Activated naive CD8-positive, alpha-beta T cell (primary cell): ENCODE measurements around the gene RCBTB2.

ENCODE experiments used
- H3K27ac Mint-ChIP-seq: one replicate; pipeline ENCODE4 v1.8.0; 2021; ENCODE audit warnings: mixed read lengths
- H3K27me3 Mint-ChIP-seq: one replicate; pipeline ENCODE4 v1.8.0; 2021; ENCODE audit warnings: mixed read lengths
- H3K36me3 Mint-ChIP-seq: one replicate; pipeline ENCODE4 v1.8.0; 2021; ENCODE audit warnings: mixed read lengths
- H3K4me1 Mint-ChIP-seq: one replicate; pipeline ENCODE4 v1.8.0; 2021; ENCODE audit warnings: low read depth, mixed read lengths
- H3K4me3 Mint-ChIP-seq: one replicate; pipeline ENCODE4 v1.8.0; 2021; ENCODE audit warnings: mild to moderate bottlenecking, mixed read lengths
- H3K9me3 Mint-ChIP-seq: one replicate; pipeline ENCODE4 v1.8.0; 2021; ENCODE audit warnings: low read depth, mixed read lengths

Gene RCBTB2

GRCh38 chr13:48570216-48570828, 37.4 kb upstream of the RCBTB2 start:
- H3K27me3 Mint-ChIP-seq = peaks cover 25% of the 10 kb centered on the region
- H3K4me3 Mint-ChIP-seq = peak overlapping the region; percentile 27
- H3K27ac Mint-ChIP-seq = peak overlapping the region; percentile 50
- peaks cover 3% of the 10 kb centered on the region for H3K36me3 Mint-ChIP-seq
- H3K4me1 Mint-ChIP-seq = peaks cover 8% of the 10 kb centered on the region
- no peaks in the 10 kb centered on the region for H3K9me3 Mint-ChIP-seq

GRCh38 chr13:48569104-48569666, 36.3 kb upstream of the RCBTB2 start:
- Mint-ChIP-seq H3K36me3 (peaks cover 3% of the 10 kb centered on the region), H3K4me1 (peaks cover 11% of the 10 kb centered on the region), H3K4me3 (no peak overlapping the region), H3K27ac (no peak overlapping the region), H3K9me3 (no peaks in the 10 kb centered on the region), H3K27me3 (peaks cover 34% of the 10 kb centered on the region)

GRCh38 chr13:48568370-48569103, 35.7 kb upstream of the RCBTB2 start:
- Mint-ChIP-seq H3K27me3 (peaks cover 36% of the 10 kb centered on the region), H3K9me3 (no peaks in the 10 kb centered on the region), H3K36me3 (peaks cover 3% of the 10 kb centered on the region), H3K27ac (no peak overlapping the region), H3K4me3 (no peak overlapping the region), H3K4me1 (peaks cover 13% of the 10 kb centered on the region)

GRCh38 chr13:48567515-48568369, 34.9 kb upstream of the RCBTB2 start:
- no peak overlapping the region for H3K27ac Mint-ChIP-seq
- no peaks in the 10 kb centered on the region for H3K9me3 Mint-ChIP-seq
- peaks cover 19% of the 10 kb centered on the region for H3K4me1 Mint-ChIP-seq
- peaks cover 36% of the 10 kb centered on the region for H3K27me3 Mint-ChIP-seq
- H3K36me3 Mint-ChIP-seq = peaks cover 3% of the 10 kb centered on the region
- no peak overlapping the region for H3K4me3 Mint-ChIP-seq

- Mint-ChIP-seq H3K4me1 (peaks cover 41% of the 10 kb centered on the region), H3K27ac (no peak overlapping the region), H3K9me3 (no peaks in the 10 kb centered on the region), H3K36me3 (peaks cover 3% of the 10 kb centered on the region), H3K4me3 (no peak overlapping the region), H3K27me3 (peaks cover 46% of the 10 kb centered on the region)
Measured at GRCh38 chr13:48564056-48564455, 31.2 kb upstream of the RCBTB2 start.

- Mint-ChIP-seq H3K27ac (no peak overlapping the region), H3K4me3 (no peak overlapping the region), H3K9me3 (no peaks in the 10 kb centered on the region), H3K27me3 (peaks cover 49% of the 10 kb centered on the region), H3K4me1 (peaks cover 41% of the 10 kb centered on the region), H3K36me3 (peaks cover 3% of the 10 kb centered on the region)
Measured at GRCh38 chr13:48563626-48564025, 30.7 kb upstream of the RCBTB2 start.

GRCh38 chr13:48562296-48563066, 29.6 kb upstream of the RCBTB2 start:
- peak overlapping the region; percentile 30 for H3K4me3 Mint-ChIP-seq
- no peak overlapping the region for H3K27ac Mint-ChIP-seq
- H3K4me1 Mint-ChIP-seq = peaks cover 41% of the 10 kb centered on the region
- peaks cover 51% of the 10 kb centered on the region for H3K27me3 Mint-ChIP-seq
- no peaks in the 10 kb centered on the region for H3K9me3 Mint-ChIP-seq
- H3K36me3 Mint-ChIP-seq = peaks cover 3% of the 10 kb centered on the region

- no peaks in the 10 kb centered on the region for H3K9me3 Mint-ChIP-seq
- H3K4me1 Mint-ChIP-seq = peaks cover 41% of the 10 kb centered on the region
- no peak overlapping the region for H3K27ac Mint-ChIP-seq
- H3K4me3 Mint-ChIP-seq = peak overlapping the region; percentile 44
- no peaks in the 10 kb centered on the region for H3K36me3 Mint-ChIP-seq
- H3K27me3 Mint-ChIP-seq = peaks cover 50% of the 10 kb centered on the region
Measured at GRCh38 chr13:48561466-48562235, 28.8 kb upstream of the RCBTB2 start.

GRCh38 chr13:48560657-48561337, 27.9 kb upstream of the RCBTB2 start:
- Mint-ChIP-seq H3K4me3 (no peak overlapping the region), H3K36me3 (peaks cover 1% of the 10 kb centered on the region), H3K27ac (no peak overlapping the region), H3K4me1 (peaks cover 41% of the 10 kb centered on the region), H3K27me3 (peaks cover 49% of the 10 kb centered on the region), H3K9me3 (peaks cover 1% of the 10 kb centered on the region)

- Mint-ChIP-seq H3K27me3 (peaks cover 39% of the 10 kb centered on the region), H3K9me3 (peaks cover 4% of the 10 kb centered on the region), H3K4me1 (peaks cover 41% of the 10 kb centered on the region), H3K36me3 (peaks cover 3% of the 10 kb centered on the region), H3K27ac (no peak overlapping the region), H3K4me3 (no peak overlapping the region)
Measured at GRCh38 chr13:48559638-48560320, 26.9 kb upstream of the RCBTB2 start.

- peaks cover 20% of the 10 kb centered on the region for H3K4me1 Mint-ChIP-seq
Measured at GRCh38 chr13:48556817-48557216, 23.9 kb upstream of the RCBTB2 start.

GRCh38 chr13:48555441-48555840, 22.6 kb upstream of the RCBTB2 start:
- no peak overlapping the region for H3K27ac Mint-ChIP-seq
- H3K27me3 Mint-ChIP-seq = peaks cover 29% of the 10 kb centered on the region
- H3K36me3 Mint-ChIP-seq = peaks cover 7% of the 10 kb centered on the region
- H3K9me3 Mint-ChIP-seq = peaks cover 4% of the 10 kb centered on the region
- peaks cover 8% of the 10 kb centered on the region for H3K4me1 Mint-ChIP-seq
- H3K4me3 Mint-ChIP-seq = no peak overlapping the region

More at GRCh38 chr13:48556817-48557216, 23.9 kb upstream of the RCBTB2 start:
- Mint-ChIP-seq H3K36me3 (peaks cover 7% of the 10 kb centered on the region), H3K9me3 (peaks cover 4% of the 10 kb centered on the region), H3K27ac (no peak overlapping the region), H3K27me3 (peaks cover 31% of the 10 kb centered on the region), H3K4me3 (no peak overlapping the region)

GRCh38 chr13:48551329-48551728, 18.4 kb upstream of the RCBTB2 start:
- Mint-ChIP-seq H3K27ac (no peak overlapping the region), H3K4me3 (no peak overlapping the region), H3K9me3 (peaks cover 4% of the 10 kb centered on the region)

More at GRCh38 chr13:48551329-48551728, 18.4 kb upstream of the RCBTB2 start:
- no peaks in the 10 kb centered on the region for H3K27me3 Mint-ChIP-seq
- peaks cover 10% of the 10 kb centered on the region for H3K36me3 Mint-ChIP-seq
- no peaks in the 10 kb centered on the region for H3K4me1 Mint-ChIP-seq
